HEK293 (cell line): Measurements from ENCODE around the gene AUH.

Experiments
- CTCF ChIA-PET: fragments of 350-600 bp; formaldehyde crosslinking; extraction: SDS; loops from one replicate; lab custom pipeline; 2021; ENCODE audit warnings: antibody characterized with exemption; lab: Yijun Ruan, JAX
- POLR2A ChIA-PET: fragments of 300-600 bp; formaldehyde crosslinking; extraction: SDS; loops from one replicate; lab custom pipeline; 2020; ENCODE audit warnings: antibody characterized with exemption, inconsistent platforms; lab: Yijun Ruan, JAX
- H3K27ac ChIP-seq: fragments of 200-500 bp; sonication (Bioruptor generic); 2 replicates; pipeline ENCODE4 v1.5.1; 2014; ENCODE audit warnings: low read depth, low read length, control low read depth, inconsistent platforms; ENCODE audit errors: extremely low read depth
- H3K36me3 ChIP-seq, 2 experiments: fragments of 200-500 bp in 1 of 2; sonication (Bioruptor generic) in 1 of 2; 1 replicate in 1 of 2; 2 replicates in 1 of 2; pipeline ENCODE4 v1.5.1; 2014 to 2017; ENCODE audit warnings: inconsistent platforms in 2 of 2, low read length in 2 of 2; ENCODE audit not compliant: control insufficient read depth in 2 of 2, insufficient read depth in 1 of 2
- H3K4me1 ChIP-seq: fragments of 200-500 bp; sonication (Bioruptor generic); 2 replicates; pipeline ENCODE4 v1.5.1; 2014; ENCODE audit warnings: mild to moderate bottlenecking, low read length, inconsistent platforms; ENCODE audit not compliant: control insufficient read depth, insufficient read depth
- H3K4me3 ChIP-seq: 2 replicates; pipeline ENCODE4 v1.5.1; 2011; ENCODE audit warnings: low read depth, mild to moderate bottlenecking, control low read depth, low read length, moderate library complexity
- H3K9me3 ChIP-seq: fragments of 200-500 bp; sonication (Bioruptor generic); 2 replicates; pipeline ENCODE4 v1.5.1; 2014; ENCODE audit warnings: low read depth, low read length, inconsistent platforms; ENCODE audit not compliant: control insufficient read depth, insufficient read depth
- GLIS2 ChIP-seq: fragments of 450-650 bp; formaldehyde crosslinking; IDR thresholded peaks from 2 replicates; pipeline ENCODE4 v1.5.1; 2016; ENCODE audit warnings: missing biosample characterization, missing genetic modification characterization
- PRDM2 ChIP-seq: fragments of 450-650 bp; formaldehyde crosslinking; IDR thresholded peaks from 2 replicates; pipeline ENCODE4 v1.5.1; 2016; ENCODE audit warnings: missing biosample characterization, missing genetic modification characterization, borderline replicate concordance
- REST ChIP-seq: fragments of 450-650 bp; formaldehyde crosslinking; IDR thresholded peaks from 2 replicates; pipeline ENCODE4 v1.5.1; 2016; ENCODE audit warnings: missing biosample characterization, missing genetic modification characterization
- SCRT1 ChIP-seq: fragments of 450-650 bp; formaldehyde crosslinking; IDR thresholded peaks from 2 replicates; pipeline ENCODE4 v1.5.1; 2016; ENCODE audit warnings: missing biosample characterization, missing genetic modification characterization, borderline replicate concordance
- SP7 ChIP-seq: fragments of 450-650 bp; formaldehyde crosslinking; IDR thresholded peaks from 2 replicates; pipeline ENCODE4 v1.5.1; 2016; ENCODE audit warnings: missing biosample characterization, missing genetic modification characterization
- YY2 ChIP-seq: fragments of 450-650 bp; formaldehyde crosslinking; IDR thresholded peaks from 2 replicates; pipeline ENCODE4 v1.5.1; 2016; ENCODE audit warnings: missing biosample characterization, missing genetic modification characterization
- ZBTB20 ChIP-seq: fragments of 450-650 bp; formaldehyde crosslinking; IDR thresholded peaks from 2 replicates; pipeline ENCODE4 v1.5.1; 2016; ENCODE audit warnings: missing biosample characterization, missing genetic modification characterization
- ZFP37 ChIP-seq: fragments of 450-650 bp; formaldehyde crosslinking; IDR thresholded peaks from 2 replicates; pipeline ENCODE4 v1.5.1; 2016; ENCODE audit warnings: missing biosample characterization, missing genetic modification characterization
- ZFP41 ChIP-seq: fragments of 450-650 bp; formaldehyde crosslinking; IDR thresholded peaks from 2 replicates; pipeline ENCODE4 v1.5.1; 2016; ENCODE audit warnings: missing biosample characterization, missing genetic modification characterization, borderline replicate concordance
- ZNF221 ChIP-seq: fragments of 450-650 bp; formaldehyde crosslinking; IDR thresholded peaks from 2 replicates; pipeline ENCODE4 v1.5.1; 2017; ENCODE audit warnings: missing biosample characterization, missing genetic modification characterization, borderline replicate concordance
- ZNF398 ChIP-seq: fragments of 450-650 bp; formaldehyde crosslinking; IDR thresholded peaks from 2 replicates; pipeline ENCODE4 v1.5.1; 2017; ENCODE audit warnings: missing biosample characterization, missing genetic modification characterization
- ZNF518A ChIP-seq: fragments of 450-650 bp; formaldehyde crosslinking; conservative IDR thresholded peaks from 2 replicates; pipeline ENCODE4 v1.5.1; 2016; ENCODE audit warnings: low read depth, missing biosample characterization, missing genetic modification characterization
- ZNF645 ChIP-seq: fragments of 450-650 bp; formaldehyde crosslinking; IDR thresholded peaks from 2 replicates; pipeline ENCODE4; 2016; ENCODE audit warnings: missing biosample characterization, missing genetic modification characterization
- ZNF704 ChIP-seq: fragments of 450-650 bp; formaldehyde crosslinking; IDR thresholded peaks from 2 replicates; pipeline ENCODE4 v1.5.1; 2016; ENCODE audit warnings: missing biosample characterization, missing genetic modification characterization
- ZNF768 ChIP-seq: fragments of 450-650 bp; formaldehyde crosslinking; IDR thresholded peaks from 2 replicates; pipeline ENCODE4 v1.5.1; 2018; ENCODE audit warnings: missing biosample characterization, mild to moderate bottlenecking, missing genetic modification characterization

AUH gene

GRCh38 chr9:91384954-91385353, 23.2 kb upstream of the AUH start:
- H3K36me3 ChIP-seq = no peaks in the 10 kb centered on the region
- no peak for TF ChIP-seq YY2
- TF ChIP-seq ZFP41 (tag by site-specific recombination) = no peak
- TF ChIP-seq, all 188 proteins: peak for 0
- no peak overlapping the region for H3K4me3 ChIP-seq
- no peaks in the 10 kb centered on the region for H3K9me3 ChIP-seq
- H3K4me1 ChIP-seq = no peaks in the 10 kb centered on the region
- H3K27ac ChIP-seq = no peak overlapping the region
- ChIA-PET POLR2A (interaction anchor here (0.7 kb wide), 1 partner anchor 57 kb away, joined by 3 read pairs; no protein-coding TSS in a partner anchor), CTCF (no interaction called here)

GRCh38 chr9:91383577-91383976, 21.9 kb upstream of the AUH start:
- no peaks in the 10 kb centered on the region for H3K36me3 ChIP-seq
- POLR2A ChIA-PET = no interaction called here
- CTCF ChIA-PET = interaction anchor here (1.1 kb wide), 1 partner anchor 42 kb away, joined by 3 read pairs; no protein-coding TSS in a partner anchor
- H3K4me3 ChIP-seq = no peak overlapping the region
- no peaks in the 10 kb centered on the region for H3K4me1 ChIP-seq
- H3K27ac ChIP-seq = no peak overlapping the region
- H3K9me3 ChIP-seq = no peaks in the 10 kb centered on the region
- TF ChIP-seq SP7 (tag by site-specific recombination) = no peak
- no peak for TF ChIP-seq ZNF221 (tag by site-specific recombination)
- TF ChIP-seq PRDM2 = no peak
- no peak for TF ChIP-seq SCRT1 (tag by site-specific recombination)
- TF ChIP-seq ZNF398 (tag by site-specific recombination) = no peak
- no peak for TF ChIP-seq ZNF768
- no peak for TF ChIP-seq ZNF645 (tag by site-specific recombination)
- no peak for TF ChIP-seq GLIS2 (tag by site-specific recombination)
- TF ChIP-seq ZNF518A (tag by site-specific recombination) = no peak
- no peak for TF ChIP-seq ZNF704 (tag by site-specific recombination)
- no peak for TF ChIP-seq ZBTB20
- no peak for TF ChIP-seq REST (tag by site-specific recombination)
- no peak for TF ChIP-seq ZFP37 (tag by site-specific recombination)
